B cell (primary cell): ENCODE data around the gene CAPN10. TPM values are rescaled to one million over a fixed set of nuclear protein-coding genes. Genes with fewer than 3 reads are reported as not detected.
"Not testable (repeated sequence)": the region's sequence is repeated elsewhere in the genome, so short reads cannot be mapped to it uniquely, and the experiment has no call there.

ENCODE experiments used
- ATAC-seq: fragments of 200-7000 bp; cut with Tn5 transposase; one replicate; pipeline ENCODE4 v1.10.0; 2021; ENCODE audit warnings: low read depth, mild to moderate bottlenecking, moderate number of reproducible peaks, moderate library complexity
- CTCF ChIA-PET: fragments of 350-600 bp; sonication (Branson Sonifier 250); formaldehyde crosslinking; loops from one replicate; lab custom pipeline; 2021; ENCODE audit warnings: antibody characterized with exemption, inconsistent platforms; lab: Charles Lee
- POLR2A ChIA-PET: fragments of 350-600 bp; sonication (Branson Sonifier 250); formaldehyde crosslinking; loops from one replicate; lab custom pipeline; 2021; ENCODE audit warnings: antibody characterized with exemption; lab: Charles Lee
- DNase-seq: peaks from one replicate; pipeline ENCODE4 v3.0.0; 2013
- H2AFZ ChIP-seq: 2 replicates; pipeline ENCODE4 v1.6.1; 2012; ENCODE audit warnings: mild to moderate bottlenecking, low read depth, low read length; ENCODE audit not compliant: insufficient read depth, poor library complexity, severe bottlenecking
- H3K27ac ChIP-seq, 2 donors: 1 replicate in 1 of 2; 2 replicates in 1 of 2; pipeline ENCODE4 v1.5.1; 2012 to 2013; ENCODE audit warnings: low read length in 2 of 2, mild to moderate bottlenecking in 2 of 2, moderate library complexity in 1 of 2
- H3K27me3 ChIP-seq, 4 experiments: fragments of 200-600 bp in 1 of 4; sonication (generic) in 1 of 4; replicated peaks in 1 of 4; 1 replicate in 2 of 4; 2 replicates in 2 of 4; pipeline versions ENCODE4 v1.6.1 to v1.7.0; 2013 to 2016; ENCODE audit warnings: low read length in 3 of 4, mild to moderate bottlenecking in 2 of 4, mixed read lengths in 1 of 4, moderate library complexity in 1 of 4; ENCODE audit not compliant: insufficient read depth in 4 of 4, control insufficient read depth in 3 of 4; ENCODE audit errors: control extremely low read depth in 1 of 4
- H3K36me3 ChIP-seq, 2 experiments: replicated peaks in 1 of 2; 1 replicate in 1 of 2; 2 replicates in 1 of 2; pipeline versions ENCODE4 v1.6.1 to v1.7.1; 2013; ENCODE audit warnings: low read length in 1 of 2; ENCODE audit not compliant: insufficient read depth in 2 of 2, control insufficient read depth in 1 of 2; ENCODE audit errors: control extremely low read depth in 1 of 2, extremely low read depth in 1 of 2
- H3K4me1 ChIP-seq, 2 donors: fragments of 200-600 bp in 1 of 2; sonication (generic) in 1 of 2; 1 replicate in 1 of 2; 2 replicates in 1 of 2; pipeline versions ENCODE4 v1.5.1 to v1.6.1; 2013 to 2017; ENCODE audit warnings: low read length in 2 of 2; ENCODE audit not compliant: control insufficient read depth in 2 of 2, insufficient read depth in 2 of 2
- H3K4me2 ChIP-seq: replicated peaks from 2 replicates; pipeline ENCODE3; 2012; ENCODE audit warnings: mild to moderate bottlenecking, low read depth, low read length; ENCODE audit not compliant: poor library complexity, severe bottlenecking
- H3K4me3 ChIP-seq, 5 experiments: fragments of 200-600 bp in 1 of 5; sonication (generic) in 1 of 5; 1 replicate in 3 of 5; 2 replicates in 2 of 5; pipeline versions ENCODE4 v1.5.1 to v1.7.0; 2011 to 2016; ENCODE audit warnings: low read length in 4 of 5, mild to moderate bottlenecking in 4 of 5, low read depth in 2 of 5, control low read depth in 1 of 5, moderate library complexity in 1 of 5; ENCODE audit not compliant: insufficient read depth in 1 of 5; ENCODE audit errors: control extremely low read depth in 1 of 5, extremely low read depth in 1 of 5
- H3K79me2 ChIP-seq: fragments of 200-600 bp; sonication (generic); one replicate; pipeline ENCODE4 v1.6.0; 2016; ENCODE audit warnings: low read length; ENCODE audit not compliant: control insufficient read depth, insufficient read depth
- H3K9ac ChIP-seq: fragments of 200-600 bp; sonication (generic); 2 replicates; pipeline ENCODE4 v1.6.1; 2017; ENCODE audit warnings: mild to moderate bottlenecking, low read length, moderate library complexity
- H3K9me3 ChIP-seq, 3 donors: one replicate each; pipeline versions ENCODE4 v1.6.1 to v1.7.1; 2013; ENCODE audit warnings: low read length in 2 of 3; ENCODE audit not compliant: control insufficient read depth in 2 of 3, insufficient read depth in 1 of 3; ENCODE audit errors: control extremely low read depth in 1 of 3
- H4K20me1 ChIP-seq: 2 replicates; pipeline ENCODE4 v1.6.0; 2012; ENCODE audit warnings: mild to moderate bottlenecking, low read length; ENCODE audit not compliant: insufficient read depth, control insufficient read depth, poor library complexity, severe bottlenecking
- H3K27ac Mint-ChIP-seq: one replicate; pipeline ENCODE4 v1.8.0; 2021; ENCODE audit warnings: mixed read lengths
- H3K27me3 Mint-ChIP-seq: one replicate; pipeline ENCODE4 v1.8.0; 2021; ENCODE audit warnings: mixed read lengths
- H3K4me1 Mint-ChIP-seq: one replicate; pipeline ENCODE4 v1.8.0; 2021; ENCODE audit warnings: mixed read lengths
- H3K4me3 Mint-ChIP-seq: one replicate; pipeline ENCODE4 v1.8.0; 2021; ENCODE audit warnings: mixed read lengths
- H3K9me3 Mint-ChIP-seq: one replicate; pipeline ENCODE4 v1.8.0; 2022; ENCODE audit warnings: mixed read lengths; ENCODE audit not compliant: insufficient read depth
- EZH2 ChIP-seq: IDR thresholded peaks from 2 replicates; pipeline ENCODE4 v1.6.1; 2012; ENCODE audit warnings: borderline replicate concordance, low read depth, mild to moderate bottlenecking, moderate library complexity, low read length; ENCODE audit not compliant: insufficient read depth, poor library complexity, severe bottlenecking
- WGBS: methylation state at CpG from one replicate; pipeline ENCODE4 v1.1.5; 2013; ENCODE audit warnings: missing lambda C conversion rate; ENCODE audit not compliant: insufficient coverage; 5-methylcytosine and 5-hydroxymethylcytosine counted together
- intact Hi-C: fragments of 100-400 bp; cut with micrococcal nuclease; formaldehyde crosslinking; loops from one replicate; pipeline ENCODE4 v1.10.0; 2022
- polyA plus RNA-seq: library from polyadenylated mRNA; depleted of rRNA; stranded (reverse); fragments of >200 nt; gene quantifications from 2 replicates; pipeline ENCODE4 v1.2.3, GENCODE V29; 2012
- total RNA-seq, 2 donors: library from RNA; stranded (reverse); fragments of 120-200 nt in 1 of 2; gene quantifications; 1 replicate in 1 of 2; 2 replicates in 1 of 2; pipeline versions ENCODE4 v1.2.3 to v1.2.4, GENCODE V29; 2013 to 2022
- TF ChIP-seq, protein P1 (sequence below): fragments of 200-600 bp; IDR thresholded peaks from one replicate; pipeline ENCODE4 v1.8.0; 2022; ENCODE audit warnings: antibody characterized with exemption, mild to moderate bottlenecking

The CAPN10 gene
- total and polyA plus RNA-seq, 2 donors (not counting 1 experiment from before 2014, with no cell fraction given) = 73.4 to 92.1 TPM

DNA sequence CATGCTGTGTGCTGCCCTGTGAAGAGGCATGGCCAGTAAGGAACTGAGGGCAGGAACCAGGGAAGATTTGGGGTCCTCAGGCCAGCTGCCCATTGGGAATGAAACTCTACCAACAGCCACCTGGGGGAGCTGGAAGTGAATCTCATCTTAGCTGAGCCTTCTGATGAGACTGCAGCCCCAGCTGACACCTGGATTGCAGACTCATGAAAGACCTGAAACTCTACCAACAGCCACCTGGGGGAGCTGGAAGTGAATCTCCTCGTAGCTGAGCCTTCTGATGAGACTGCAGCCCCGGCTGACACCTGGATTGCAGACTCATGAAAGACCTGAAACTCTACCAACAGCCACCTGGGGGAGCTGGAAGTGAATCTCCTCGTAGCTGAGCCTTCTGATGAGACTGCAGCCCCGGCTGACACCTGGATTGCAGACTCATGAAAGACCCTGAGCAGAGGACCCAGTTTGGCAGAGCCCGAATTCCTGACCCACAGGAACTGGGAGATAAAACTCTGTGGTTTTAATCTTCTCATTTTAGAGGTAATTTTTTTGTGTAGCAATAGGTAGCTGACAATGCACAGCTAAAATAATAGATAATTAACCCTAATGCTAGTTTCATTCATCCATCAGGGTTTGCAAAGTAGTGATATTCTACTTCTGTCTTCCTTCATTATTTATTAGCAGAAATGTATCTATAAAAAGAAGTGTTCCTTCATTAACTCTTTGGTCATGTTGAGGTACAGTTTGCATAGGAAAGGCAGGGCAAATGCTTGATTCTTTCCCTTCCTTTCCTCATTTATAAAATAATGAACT is 30.5 kb downstream of the CAPN10 start:
- H3K36me3 ChIP-seq, H3K4me3 Mint-ChIP-seq, H3K27ac ChIP-seq, ATAC-seq, H3K27me3 Mint-ChIP-seq, H3K4me3 ChIP-seq, H2AFZ ChIP-seq, H3K4me1 Mint-ChIP-seq, H3K4me2 ChIP-seq, CTCF ChIA-PET, H3K27ac Mint-ChIP-seq, POLR2A ChIA-PET, DNase-seq, H3K79me2 ChIP-seq, H3K9ac ChIP-seq, H3K27me3 ChIP-seq, H3K9me3 Mint-ChIP-seq, intact Hi-C loops, H4K20me1 ChIP-seq: not testable (repeated sequence)
- H3K4me1 ChIP-seq = peaks cover 17 to 22% of the 10 kb centered on the region in 2 donors
- peaks cover 0 to 26% (median 6%) of the 10 kb centered on the region in 3 donors for H3K9me3 ChIP-seq
- no CpG with 5 or more reads among the region's 5 CpGs for WGBS

DNA sequence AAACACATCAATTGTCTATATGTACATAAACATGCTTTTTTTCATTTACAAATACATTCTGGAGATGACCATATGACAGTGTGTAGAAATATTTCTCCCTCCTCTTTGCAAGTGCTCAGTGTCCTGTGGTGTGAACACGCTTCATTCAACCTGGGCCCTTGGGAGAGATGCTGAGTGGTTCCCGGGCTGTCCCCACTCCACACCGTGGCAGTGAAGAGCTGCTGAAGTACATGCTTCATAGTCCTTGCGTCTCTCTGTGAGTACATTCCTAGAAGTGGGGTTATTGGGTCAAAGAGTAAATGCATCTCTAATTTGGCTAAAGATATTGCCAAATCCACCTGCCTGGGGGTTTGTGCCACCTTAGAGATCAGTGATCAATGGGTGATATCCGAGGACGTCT is 32.2 kb downstream of the CAPN10 start:
- Mint-ChIP-seq H3K27me3 (peaks cover 9% of the 10 kb centered on the region), H3K9me3 (no peaks in the 10 kb centered on the region), H3K4me1 (peaks cover 5% of the 10 kb centered on the region), H3K4me3 (no peak overlapping the region), H3K27ac (no peak overlapping the region)
- H3K4me1 ChIP-seq = peaks cover 27 to 32% of the 10 kb centered on the region in 2 donors
- H3K27ac ChIP-seq = no peak overlapping the region
- H3K79me2 ChIP-seq = no peaks in the 10 kb centered on the region
- no peak overlapping the region for H3K9ac ChIP-seq
- TF ChIP-seq, protein P1, sequence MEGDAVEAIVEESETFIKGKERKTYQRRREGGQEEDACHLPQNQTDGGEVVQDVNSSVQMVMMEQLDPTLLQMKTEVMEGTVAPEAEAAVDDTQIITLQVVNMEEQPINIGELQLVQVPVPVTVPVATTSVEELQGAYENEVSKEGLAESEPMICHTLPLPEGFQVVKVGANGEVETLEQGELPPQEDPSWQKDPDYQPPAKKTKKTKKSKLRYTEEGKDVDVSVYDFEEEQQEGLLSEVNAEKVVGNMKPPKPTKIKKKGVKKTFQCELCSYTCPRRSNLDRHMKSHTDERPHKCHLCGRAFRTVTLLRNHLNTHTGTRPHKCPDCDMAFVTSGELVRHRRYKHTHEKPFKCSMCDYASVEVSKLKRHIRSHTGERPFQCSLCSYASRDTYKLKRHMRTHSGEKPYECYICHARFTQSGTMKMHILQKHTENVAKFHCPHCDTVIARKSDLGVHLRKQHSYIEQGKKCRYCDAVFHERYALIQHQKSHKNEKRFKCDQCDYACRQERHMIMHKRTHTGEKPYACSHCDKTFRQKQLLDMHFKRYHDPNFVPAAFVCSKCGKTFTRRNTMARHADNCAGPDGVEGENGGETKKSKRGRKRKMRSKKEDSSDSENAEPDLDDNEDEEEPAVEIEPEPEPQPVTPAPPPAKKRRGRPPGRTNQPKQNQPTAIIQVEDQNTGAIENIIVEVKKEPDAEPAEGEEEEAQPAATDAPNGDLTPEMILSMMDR = no peak
- TF ChIP-seq EZH2 = no peak
- peaks cover 0 to 20% (median 6%) of the 10 kb centered on the region in 3 donors for H3K9me3 ChIP-seq
- H4K20me1 ChIP-seq = no peaks in the 10 kb centered on the region
- H3K27me3 ChIP-seq = peaks cover 0 to 6% (median 2%) of the 10 kb centered on the region in 4 experiments
- intact Hi-C loops = no loop called here
- no peak overlapping the region for H3K4me3 ChIP-seq
- POLR2A ChIA-PET = no interaction called here
- no peak overlapping the region for H2AFZ ChIP-seq
- WGBS = 100% methylated on average over 2 of the region's 6 CpGs
- no peak overlapping the region for H3K4me2 ChIP-seq
- DNase-seq = no peak
- H3K36me3 ChIP-seq = no peaks in the 10 kb centered on the region
- CTCF ChIA-PET = no interaction called here
- ATAC-seq = no peak
